ENCODE data around the gene ARID1B. TPM values are rescaled to one million over a fixed set of nuclear protein-coding genes. Genes with fewer than 3 reads are reported as not detected.
A peak's percentile ranks its signal among the peaks of the same experiment; 100 is the strongest.

The ARID1B gene
- total RNA-seq, 1 donor from 2014 or later, result 97.2 TPM

- TF ChIP-seq, protein P1, sequence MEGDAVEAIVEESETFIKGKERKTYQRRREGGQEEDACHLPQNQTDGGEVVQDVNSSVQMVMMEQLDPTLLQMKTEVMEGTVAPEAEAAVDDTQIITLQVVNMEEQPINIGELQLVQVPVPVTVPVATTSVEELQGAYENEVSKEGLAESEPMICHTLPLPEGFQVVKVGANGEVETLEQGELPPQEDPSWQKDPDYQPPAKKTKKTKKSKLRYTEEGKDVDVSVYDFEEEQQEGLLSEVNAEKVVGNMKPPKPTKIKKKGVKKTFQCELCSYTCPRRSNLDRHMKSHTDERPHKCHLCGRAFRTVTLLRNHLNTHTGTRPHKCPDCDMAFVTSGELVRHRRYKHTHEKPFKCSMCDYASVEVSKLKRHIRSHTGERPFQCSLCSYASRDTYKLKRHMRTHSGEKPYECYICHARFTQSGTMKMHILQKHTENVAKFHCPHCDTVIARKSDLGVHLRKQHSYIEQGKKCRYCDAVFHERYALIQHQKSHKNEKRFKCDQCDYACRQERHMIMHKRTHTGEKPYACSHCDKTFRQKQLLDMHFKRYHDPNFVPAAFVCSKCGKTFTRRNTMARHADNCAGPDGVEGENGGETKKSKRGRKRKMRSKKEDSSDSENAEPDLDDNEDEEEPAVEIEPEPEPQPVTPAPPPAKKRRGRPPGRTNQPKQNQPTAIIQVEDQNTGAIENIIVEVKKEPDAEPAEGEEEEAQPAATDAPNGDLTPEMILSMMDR (conservative IDR thresholded peaks at IDR 0.05), result no peak
- no peak overlapping the region for H3K4me3 Mint-ChIP-seq
- H3K27ac Mint-ChIP-seq, result no peak overlapping the region
- peaks cover 21% of the 10 kb centered on the region for H3K36me3 Mint-ChIP-seq
- no peaks in the 10 kb centered on the region for H3K9me3 Mint-ChIP-seq
- DNase-seq (ENCODE audit: extremely low spot score, unreplicated experiment), result no peak
- H3K4me1 Mint-ChIP-seq (ENCODE audit: unreplicated experiment), result peaks cover 13% of the 10 kb centered on the region
- H3K27me3 Mint-ChIP-seq, result no peaks in the 10 kb centered on the region
These were observed 321.8 kb downstream of the ARID1B start for GRCh38 chr6:157098999-157099398.

- no peaks in the 10 kb centered on the region for H3K9me3 Mint-ChIP-seq
- H3K36me3 Mint-ChIP-seq, result peaks cover 25% of the 10 kb centered on the region
- peaks cover 7% of the 10 kb centered on the region for H3K4me1 Mint-ChIP-seq (ENCODE audit: unreplicated experiment)
- DNase-seq (ENCODE audit: extremely low spot score, unreplicated experiment), result no peak
- no peak overlapping the region for H3K27ac Mint-ChIP-seq
- H3K27me3 Mint-ChIP-seq, result no peaks in the 10 kb centered on the region
- TF ChIP-seq, protein P1 (conservative IDR thresholded peaks at IDR 0.05), result no peak
- no peak overlapping the region for H3K4me3 Mint-ChIP-seq
These were observed 322.9 kb downstream of the ARID1B start for GRCh38 chr6:157099912-157100593.

GRCh38 chr6:157101166-157101565 is 324.0 kb downstream of the ARID1B start:
- H3K27me3 Mint-ChIP-seq, result no peaks in the 10 kb centered on the region
- no peak overlapping the region for H3K4me3 Mint-ChIP-seq
- H3K9me3 Mint-ChIP-seq, result no peaks in the 10 kb centered on the region
- peaks cover 25% of the 10 kb centered on the region for H3K36me3 Mint-ChIP-seq
- peaks cover 4% of the 10 kb centered on the region for H3K4me1 Mint-ChIP-seq (ENCODE audit: unreplicated experiment)
- DNase-seq (ENCODE audit: extremely low spot score, unreplicated experiment), result no peak
- no peak overlapping the region for H3K27ac Mint-ChIP-seq
- TF ChIP-seq, protein P1 (conservative IDR thresholded peaks at IDR 0.05), result no peak

DNA sequence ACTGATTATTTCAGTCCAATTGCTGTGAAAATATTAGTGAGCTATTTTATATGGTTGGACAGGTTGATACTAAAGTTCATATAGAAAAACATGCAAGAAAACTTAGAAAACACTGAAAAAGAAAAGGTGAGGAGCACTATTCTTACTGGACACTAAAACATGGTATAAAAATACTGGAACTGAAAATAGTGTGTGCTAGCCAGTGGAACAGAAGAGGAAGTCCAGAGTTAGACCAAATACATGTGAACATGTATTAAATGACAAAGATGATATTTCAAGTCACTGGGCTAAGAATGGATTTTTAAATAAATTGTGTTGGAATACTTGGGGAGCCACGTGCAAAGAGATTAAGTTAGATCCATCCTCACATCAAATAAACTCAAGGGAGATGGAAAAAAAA is 327.6 kb downstream of the ARID1B start:
- no peak for DNase-seq (ENCODE audit: extremely low spot score, unreplicated experiment)
- H3K4me1 Mint-ChIP-seq (ENCODE audit: unreplicated experiment), result peaks cover 18% of the 10 kb centered on the region
- H3K27ac Mint-ChIP-seq, result no peak overlapping the region
- H3K27me3 Mint-ChIP-seq, result no peaks in the 10 kb centered on the region
- no peak overlapping the region for H3K4me3 Mint-ChIP-seq
- TF ChIP-seq, protein P1 (conservative IDR thresholded peaks at IDR 0.05), result no peak
- peaks cover 18% of the 10 kb centered on the region for H3K36me3 Mint-ChIP-seq
- H3K9me3 Mint-ChIP-seq, result no peaks in the 10 kb centered on the region

DNA sequence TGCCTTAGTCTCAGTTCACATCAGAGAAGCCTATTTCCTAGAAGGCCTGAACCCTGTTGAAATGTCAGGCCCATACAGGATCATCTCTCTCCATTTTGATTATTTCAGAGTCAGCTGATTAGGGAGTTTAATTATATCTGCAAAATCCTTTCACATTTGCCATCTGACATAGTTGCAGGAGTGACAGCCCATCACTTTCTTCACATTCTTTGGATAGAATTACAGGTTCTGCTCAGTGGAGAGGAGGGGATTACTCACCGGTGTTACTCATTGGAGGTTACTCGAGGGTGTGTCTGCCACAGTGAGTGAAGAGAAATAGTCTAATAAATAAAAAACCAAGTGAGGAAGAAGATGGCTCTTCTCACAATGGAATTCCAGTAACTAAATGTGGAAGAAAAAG is 329.3 kb downstream of the ARID1B start:
- TF ChIP-seq, protein P1 (conservative IDR thresholded peaks at IDR 0.05), result no peak
- no peak overlapping the region for H3K4me3 Mint-ChIP-seq
- peaks cover 9% of the 10 kb centered on the region for H3K36me3 Mint-ChIP-seq
- H3K27me3 Mint-ChIP-seq, result no peaks in the 10 kb centered on the region
- no peaks in the 10 kb centered on the region for H3K9me3 Mint-ChIP-seq
- DNase-seq (ENCODE audit: extremely low spot score, unreplicated experiment), result no peak
- peaks cover 18% of the 10 kb centered on the region for H3K4me1 Mint-ChIP-seq (ENCODE audit: unreplicated experiment)
- peak overlapping the region; percentile 87 for H3K27ac Mint-ChIP-seq
